Right lobe of liver (tissue), 4 donors: ENCODE data around the gene PLCB4.

Source experiments
- CTCF ChIP-seq, 4 donors: fragments of 200-600 bp in 3 of 4; fragments of 450-650 bp in 1 of 4; IDR thresholded peaks; one replicate each; pipeline versions ENCODE4 v1.5.1 to v1.8.0; 2016 to 2022; ENCODE audit warnings: antibody characterized with exemption in 4 of 4, mild to moderate bottlenecking in 2 of 4
- POLR2A ChIP-seq: fragments of 450-650 bp; IDR thresholded peaks from one replicate; pipeline ENCODE4 v1.6.1; 2017; ENCODE audit warnings: antibody characterized with exemption, mild to moderate bottlenecking
- donor health status: DM: no; HTN: no; CAD: no.
- donor health status: DM: no; HTN: no; CAD: no.
- donor health status: DM: no; HTN: yes; CAD: no.

GRCh38 chr20:9395971-9396370 is 327.1 kb downstream of the PLCB4 start:
- TF ChIP-seq CTCF (IDR thresholded peaks at IDR 0.05) (no peak), POLR2A (no peak)
